GM19239 (cell line): Measurements from ENCODE around the gene ATIC.
"Not testable (repeated sequence)": the region's sequence is repeated elsewhere in the genome, so short reads cannot be mapped to it uniquely, and the experiment has no call there.

ENCODE experiments used
- DNase-seq: peaks from one replicate; pipeline ENCODE4 v3.0.0; 2011; ENCODE audit warnings: low spot score; ENCODE audit not compliant: insufficient read length
- FAIRE-seq: peaks from 2 replicates; lab custom pipeline; 2011; peaks lifted over from hg19 to GRCh38; lab: Jason Lieb, UNC

Gene ATIC

GRCh38 chr2:215311625-215312396 is at the start of gene ATIC:
Gene ATIC, plus strand, starts transcription at chr2:215312059. Its CDS starts 84 bp downstream, at chr2:215312143.
- DNase-seq (peak; percentile 86), FAIRE-seq (peak; percentile 85)

GRCh38 chr2:215262303-215262702 is 49.6 kb upstream of the ATIC start:
- no peak for FAIRE-seq
- DNase-seq: no peak

GRCh38 chr2:215262741-215263362 is 49.0 kb upstream of the ATIC start:
- no peak for DNase-seq

GRCh38 chr2:215264374-215264773 is 47.5 kb upstream of the ATIC start:
- no peak for DNase-seq
- FAIRE-seq: no peak

More at GRCh38 chr2:215262741-215263362, 49.0 kb upstream of the ATIC start:
- no peak for FAIRE-seq

- DNase-seq (peak; percentile 14), FAIRE-seq (no peak)
Observed at GRCh38 chr2:215269397-215270117, 42.3 kb upstream of the ATIC start.

GRCh38 chr2:215270118-215270451 is 41.8 kb upstream of the ATIC start:
- FAIRE-seq: no peak
- no peak for DNase-seq

- FAIRE-seq (no peak), DNase-seq (no peak)
Observed at GRCh38 chr2:215271446-215271845, 40.4 kb upstream of the ATIC start.

- FAIRE-seq: no peak
- DNase-seq: no peak
Observed at GRCh38 chr2:215272918-215273317, 38.9 kb upstream of the ATIC start.

GRCh38 chr2:215274829-215275228 is 37.0 kb upstream of the ATIC start:
- no peak for DNase-seq
- FAIRE-seq: no peak

- FAIRE-seq (no peak), DNase-seq (no peak)
Observed at GRCh38 chr2:215275824-215276223, 36.0 kb upstream of the ATIC start.

- DNase-seq (no peak), FAIRE-seq (no peak)
Observed at GRCh38 chr2:215277944-215278343, 33.9 kb upstream of the ATIC start.

- no peak for FAIRE-seq
- no peak for DNase-seq
Observed at GRCh38 chr2:215280326-215280725, 31.5 kb upstream of the ATIC start.

GRCh38 chr2:215283221-215283620 is 28.6 kb upstream of the ATIC start:
- DNase-seq (no peak), FAIRE-seq (no peak)

GRCh38 chr2:215286309-215286708 is 25.6 kb upstream of the ATIC start:
- FAIRE-seq: no peak
- no peak for DNase-seq

GRCh38 chr2:215288112-215288815 is 23.6 kb upstream of the ATIC start:
- FAIRE-seq (no peak), DNase-seq (no peak)

GRCh38 chr2:215290980-215291599 is 20.8 kb upstream of the ATIC start:
- no peak for FAIRE-seq
- DNase-seq: no peak

- no peak for FAIRE-seq
Observed at GRCh38 chr2:215293879-215294278, 18.0 kb upstream of the ATIC start.

GRCh38 chr2:215299337-215299859 is 12.5 kb upstream of the ATIC start:
- FAIRE-seq (no peak), DNase-seq (no peak)

More at GRCh38 chr2:215293879-215294278, 18.0 kb upstream of the ATIC start:
- no peak for DNase-seq

- FAIRE-seq: no peak
- no peak for DNase-seq
Observed at GRCh38 chr2:215301994-215302393, 9.9 kb upstream of the ATIC start.

- DNase-seq, FAIRE-seq: not testable (repeated sequence)
Observed at GRCh38 chr2:215311259-215311624, 617 bp upstream of the ATIC start.
